ENCODE results near the gene COL13A1. TPM values are rescaled to one million over a fixed set of nuclear protein-coding genes. Genes with fewer than 3 reads are reported as not detected.

Gene COL13A1
- total and polyA plus RNA-seq, 7 donors: 0.69 to 5.7 (median 2.9) TPM

GRCh38 chr10:69766161-69766910 lies 35.4 kb upstream of the COL13A1 start:
- no peaks in the 10 kb centered on the region for H3K9me3 ChIP-seq
- H3K4me1 ChIP-seq: peaks cover 0 to 9% (median 6%) of the 10 kb centered on the region in 4 donors
- no peak overlapping the region for H3K4me3 ChIP-seq
- intact Hi-C loops (cut with DNase I): no loop called here
- H3K36me3 ChIP-seq: no peaks in the 10 kb centered on the region
- no peaks in the 10 kb centered on the region for H3K27me3 ChIP-seq
- no peak overlapping the region for H3K27ac ChIP-seq
- WGBS, 2 donors: 79 to 84% methylated on average over 10 of the region's 10 CpGs
- no peak for DNase-seq
- TF ChIP-seq CTCF (IDR thresholded peaks at IDR 0.05) (no peak), EP300 (IDR thresholded peaks at IDR 0.05) (no peak), POLR2AphosphoS5 (IDR thresholded peaks at IDR 0.05) (no peak), POLR2A (IDR thresholded peaks at IDR 0.05) (no peak)

DNA sequence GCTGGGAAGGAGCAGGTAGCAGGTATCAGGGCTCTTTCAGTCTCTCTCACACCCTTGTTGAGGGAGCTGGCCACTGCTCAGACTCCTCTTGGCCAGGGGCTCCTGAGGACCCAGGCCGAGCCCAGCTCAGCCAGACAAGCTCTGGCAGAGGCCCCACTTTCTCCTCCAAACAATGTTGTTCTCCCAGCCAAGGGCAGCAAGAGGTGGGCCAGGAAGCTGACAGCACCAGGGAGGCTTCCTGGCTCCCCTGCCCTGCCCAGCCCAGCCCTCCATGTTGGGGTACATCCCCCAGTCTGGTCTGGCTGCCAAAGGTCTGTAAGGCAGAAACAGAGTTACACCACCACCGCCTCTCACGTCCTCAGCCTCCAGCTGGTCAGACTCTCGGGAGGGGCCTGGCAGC lies 33.9 kb upstream of the COL13A1 start:
- intact Hi-C loops (cut with DNase I): no loop called here

GRCh38 chr10:69768386-69768785 lies 33.3 kb upstream of the COL13A1 start:
- DNase-seq: no peak
- H3K9me3 ChIP-seq: no peaks in the 10 kb centered on the region
- intact Hi-C loops (cut with DNase I): no loop called here
- H3K4me1 ChIP-seq: peaks cover 0 to 9% (median 6%) of the 10 kb centered on the region in 4 donors
- H3K4me3 ChIP-seq: no peak overlapping the region
- WGBS, 2 donors: 71 to 82% methylated on average over 5 of the region's 5 CpGs
- TF ChIP-seq EP300 (IDR thresholded peaks at IDR 0.05) (no peak), POLR2AphosphoS5 (IDR thresholded peaks at IDR 0.05) (no peak), POLR2A (IDR thresholded peaks at IDR 0.05) (no peak), CTCF (IDR thresholded peaks at IDR 0.05) (no peak)
- H3K36me3 ChIP-seq: no peaks in the 10 kb centered on the region
- no peaks in the 10 kb centered on the region for H3K27me3 ChIP-seq
- no peak overlapping the region for H3K27ac ChIP-seq

More for the DNA sequence above, 33.9 kb upstream of the COL13A1 start:
- DNase-seq: no peak
- no peak overlapping the region for H3K27ac ChIP-seq
- WGBS, 2 donors: 81 to 83% methylated on average over 4 of the region's 4 CpGs
- no peak overlapping the region for H3K4me3 ChIP-seq
- no peaks in the 10 kb centered on the region for H3K9me3 ChIP-seq
- H3K36me3 ChIP-seq: no peaks in the 10 kb centered on the region
- H3K27me3 ChIP-seq: no peaks in the 10 kb centered on the region
- peaks cover 0 to 9% (median 6%) of the 10 kb centered on the region in 4 donors for H3K4me1 ChIP-seq
- TF ChIP-seq EP300 (IDR thresholded peaks at IDR 0.05): no peak
- TF ChIP-seq POLR2A (IDR thresholded peaks at IDR 0.05): no peak
- no peak for TF ChIP-seq CTCF (IDR thresholded peaks at IDR 0.05)
- no peak for TF ChIP-seq POLR2AphosphoS5 (IDR thresholded peaks at IDR 0.05)

DNA sequence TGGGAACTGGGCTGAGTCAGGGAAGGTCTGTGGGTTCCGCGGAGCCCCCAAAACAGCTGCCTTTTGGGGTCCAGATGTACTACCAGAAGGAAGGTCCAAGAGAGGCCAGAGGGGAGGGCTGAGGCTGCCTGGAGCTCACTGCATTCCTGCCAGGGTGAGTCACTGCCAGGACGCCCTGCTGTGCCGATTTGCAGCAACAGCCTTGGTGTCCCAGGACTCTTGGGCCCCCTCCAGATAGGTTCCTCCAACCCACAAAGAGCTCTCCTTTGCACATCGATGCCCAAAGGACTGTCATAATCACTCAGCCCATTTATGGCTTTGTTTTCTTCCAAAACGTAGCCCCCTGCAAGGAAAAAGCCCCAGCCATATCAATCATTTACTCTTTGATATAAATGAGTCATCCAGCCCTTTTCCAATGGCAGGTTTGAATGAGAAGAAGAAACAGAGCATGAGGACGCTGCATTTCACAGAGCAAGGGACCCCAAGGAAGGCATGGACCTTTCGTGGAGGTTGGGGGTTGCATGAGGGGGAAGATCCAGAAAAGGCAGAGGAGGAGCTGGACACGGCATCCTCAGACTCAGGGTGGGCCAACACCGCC lies 32.2 kb upstream of the COL13A1 start:
- 43 to 60% methylated on average over 10 of the region's 10 CpGs for WGBS, 2 donors
- Histone ChIP-seq H3K36me3 (no peaks in the 10 kb centered on the region), H3K27ac (no peak overlapping the region), H3K27me3 (no peaks in the 10 kb centered on the region), H3K9me3 (no peaks in the 10 kb centered on the region), H3K4me3 (no peak overlapping the region), H3K4me1 (peaks cover 0 to 9% (median 6%) of the 10 kb centered on the region in 4 donors)
- intact Hi-C loops (cut with DNase I): no loop called here
- DNase-seq: no peak
- TF ChIP-seq POLR2A (IDR thresholded peaks at IDR 0.05) (no peak), CTCF (IDR thresholded peaks at IDR 0.05) (no peak), POLR2AphosphoS5 (IDR thresholded peaks at IDR 0.05) (no peak), EP300 (IDR thresholded peaks at IDR 0.05) (no peak)
